ENCODE results near the gene RPL27. TPM values are rescaled to one million over a fixed set of nuclear protein-coding genes. Genes with fewer than 3 reads are reported as not detected.

RPL27 gene
- total and polyA plus RNA-seq, 2 of the 13 experiments (the other 11 are each of a cell fraction or from before 2014, with no cell fraction given) = 1,585 to 5,840 TPM

DNA sequence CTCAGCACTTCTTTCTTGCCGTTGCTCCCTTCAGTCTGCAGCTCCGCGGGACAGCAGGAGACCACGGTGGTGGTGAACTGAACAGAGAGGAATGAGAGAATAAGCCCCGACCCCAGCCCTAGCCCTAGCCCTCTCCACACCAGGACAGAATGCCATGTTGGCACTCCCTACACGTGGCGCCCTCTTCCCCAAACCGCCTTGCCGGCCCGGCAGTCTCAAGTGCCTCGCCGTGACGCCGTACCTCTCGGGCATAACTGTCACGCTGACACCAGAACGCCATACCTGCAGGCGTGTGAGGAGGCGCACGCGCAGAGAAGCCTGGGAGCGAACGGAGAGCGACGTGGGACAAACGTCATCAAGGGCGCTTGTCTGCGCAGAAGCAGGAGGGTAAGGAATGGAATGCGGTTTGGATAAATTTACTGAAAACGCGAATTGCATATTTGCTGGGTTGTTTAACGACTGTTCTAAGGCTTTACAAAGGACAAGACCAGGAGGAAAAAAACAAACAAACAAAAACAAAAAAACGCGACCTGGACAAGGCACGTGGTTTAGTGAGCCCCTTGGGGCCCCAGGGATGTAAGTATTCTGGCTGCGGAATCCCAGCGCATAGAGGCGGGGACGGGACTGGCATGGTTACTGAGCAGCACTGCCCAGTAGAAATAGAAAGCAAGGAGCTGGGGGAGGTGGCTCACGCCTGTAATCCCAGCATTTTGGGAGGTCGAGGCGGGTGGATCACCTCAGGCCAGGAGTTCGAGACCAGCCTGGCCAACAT, 33.9 kb upstream of the RPL27 start, which contains the start of gene AARSD1 (continued):
- TF ChIP-seq, protein P1, sequence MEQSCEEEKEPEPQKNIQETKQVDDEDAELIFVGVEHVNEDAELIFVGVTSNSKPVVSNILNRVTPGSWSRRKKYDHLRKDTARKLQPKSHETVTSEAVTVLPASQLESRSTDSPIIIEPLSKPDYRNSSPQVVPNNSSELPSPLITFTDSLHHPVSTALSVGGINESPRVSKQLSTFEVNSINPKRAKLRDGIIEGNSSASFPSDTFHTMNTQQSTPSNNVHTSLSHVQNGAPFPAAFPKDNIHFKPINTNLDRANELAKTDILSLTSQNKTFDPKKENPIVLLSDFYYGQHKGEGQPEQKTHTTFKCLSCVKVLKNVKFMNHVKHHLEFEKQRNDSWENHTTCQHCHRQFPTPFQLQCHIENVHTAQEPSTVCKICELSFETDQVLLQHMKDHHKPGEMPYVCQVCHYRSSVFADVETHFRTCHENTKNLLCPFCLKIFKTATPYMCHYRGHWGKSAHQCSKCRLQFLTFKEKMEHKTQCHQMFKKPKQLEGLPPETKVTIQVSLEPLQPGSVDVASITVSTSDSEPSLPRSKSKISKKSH (CRISPR knock-in tag; IDR thresholded peaks at IDR 0.05; ENCODE audit: borderline replicate concordance) = 0 out of 2 replicates have a peak, but pooled peaks have one; percentile 61
- TF ChIP-seq, protein P2, sequence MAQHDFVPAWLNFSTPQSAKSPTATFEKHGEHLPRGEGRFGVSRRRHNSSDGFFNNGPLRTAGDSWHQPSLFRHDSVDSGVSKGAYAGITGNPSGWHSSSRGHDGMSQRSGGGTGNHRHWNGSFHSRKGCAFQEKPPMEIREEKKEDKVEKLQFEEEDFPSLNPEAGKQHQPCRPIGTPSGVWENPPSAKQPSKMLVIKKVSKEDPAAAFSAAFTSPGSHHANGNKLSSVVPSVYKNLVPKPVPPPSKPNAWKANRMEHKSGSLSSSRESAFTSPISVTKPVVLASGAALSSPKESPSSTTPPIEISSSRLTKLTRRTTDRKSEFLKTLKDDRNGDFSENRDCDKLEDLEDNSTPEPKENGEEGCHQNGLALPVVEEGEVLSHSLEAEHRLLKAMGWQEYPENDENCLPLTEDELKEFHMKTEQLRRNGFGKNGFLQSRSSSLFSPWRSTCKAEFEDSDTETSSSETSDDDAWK (CRISPR knock-in tag; IDR thresholded peaks at IDR 0.05) = no peak
- TF ChIP-seq SATB2 (CRISPR knock-in tag; IDR thresholded peaks at IDR 0.05) = no peak
- peak; percentile 44; the same call in 1 of the 2 replicates for TF ChIP-seq SPEN (CRISPR knock-in tag; IDR thresholded peaks at IDR 0.05; ENCODE audit: low read depth)
- 0 out of 2 replicates have a peak, but pooled peaks have one; percentile 36 for TF ChIP-seq ZNF556 (CRISPR knock-in tag; IDR thresholded peaks at IDR 0.05; ENCODE audit: borderline replicate concordance)
- TF ChIP-seq KAT8 (CRISPR knock-in tag; IDR thresholded peaks at IDR 0.05) = peak; percentile 82
- TF ChIP-seq ZNF143 (CRISPR knock-in tag; IDR thresholded peaks at IDR 0.05) = peak; percentile 88
- TF ChIP-seq NRL (CRISPR knock-in tag; IDR thresholded peaks at IDR 0.05; ENCODE audit: borderline replicate concordance) = peak; percentile 77; the same call in 1 of the 2 replicates
- TF ChIP-seq, protein P3, sequence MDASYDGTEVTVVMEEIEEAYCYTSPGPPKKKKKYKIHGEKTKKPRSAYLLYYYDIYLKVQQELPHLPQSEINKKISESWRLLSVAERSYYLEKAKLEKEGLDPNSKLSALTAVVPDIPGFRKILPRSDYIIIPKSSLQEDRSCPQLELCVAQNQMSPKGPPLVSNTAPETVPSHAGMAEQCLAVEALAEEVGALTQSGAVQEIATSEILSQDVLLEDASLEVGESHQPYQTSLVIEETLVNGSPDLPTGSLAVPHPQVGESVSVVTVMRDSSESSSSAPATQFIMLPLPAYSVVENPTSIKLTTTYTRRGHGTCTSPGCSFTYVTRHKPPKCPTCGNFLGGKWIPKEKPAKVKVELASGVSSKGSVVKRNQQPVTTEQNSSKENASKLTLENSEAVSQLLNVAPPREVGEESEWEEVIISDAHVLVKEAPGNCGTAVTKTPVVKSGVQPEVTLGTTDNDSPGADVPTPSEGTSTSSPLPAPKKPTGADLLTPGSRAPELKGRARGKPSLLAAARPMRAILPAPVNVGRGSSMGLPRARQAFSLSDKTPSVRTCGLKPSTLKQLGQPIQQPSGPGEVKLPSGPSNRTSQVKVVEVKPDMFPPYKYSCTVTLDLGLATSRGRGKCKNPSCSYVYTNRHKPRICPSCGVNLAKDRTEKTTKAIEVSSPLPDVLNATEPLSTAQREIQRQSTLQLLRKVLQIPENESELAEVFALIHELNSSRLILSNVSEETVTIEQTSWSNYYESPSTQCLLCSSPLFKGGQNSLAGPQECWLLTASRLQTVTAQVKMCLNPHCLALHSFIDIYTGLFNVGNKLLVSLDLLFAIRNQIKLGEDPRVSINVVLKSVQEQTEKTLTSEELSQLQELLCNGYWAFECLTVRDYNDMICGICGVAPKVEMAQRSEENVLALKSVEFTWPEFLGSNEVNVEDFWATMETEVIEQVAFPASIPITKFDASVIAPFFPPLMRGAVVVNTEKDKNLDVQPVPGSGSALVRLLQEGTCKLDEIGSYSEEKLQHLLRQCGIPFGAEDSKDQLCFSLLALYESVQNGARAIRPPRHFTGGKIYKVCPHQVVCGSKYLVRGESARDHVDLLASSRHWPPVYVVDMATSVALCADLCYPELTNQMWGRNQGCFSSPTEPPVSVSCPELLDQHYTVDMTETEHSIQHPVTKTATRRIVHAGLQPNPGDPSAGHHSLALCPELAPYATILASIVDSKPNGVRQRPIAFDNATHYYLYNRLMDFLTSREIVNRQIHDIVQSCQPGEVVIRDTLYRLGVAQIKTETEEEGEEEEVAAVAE (CRISPR knock-in tag; IDR thresholded peaks at IDR 0.05; ENCODE audit: borderline replicate concordance) = 0 out of 2 replicates have a peak, but pooled peaks have one; percentile 56
- TF ChIP-seq ZNF251 (CRISPR knock-in tag; IDR thresholded peaks at IDR 0.05) = 0 out of 2 replicates have a peak, but pooled peaks have one; percentile 40
- peak; percentile 66; the same call in 1 of the 2 replicates for TF ChIP-seq PHF8 (CRISPR knock-in tag; IDR thresholded peaks at IDR 0.05)
- TF ChIP-seq KLF16 (CRISPR knock-in tag; IDR thresholded peaks at IDR 0.05) = 0 out of 4 replicates have a peak, but pooled peaks of 1 of the 2 experiments have one; percentile 32
- TF ChIP-seq SOX13 (IDR thresholded peaks at IDR 0.05) = no peak
- TF ChIP-seq SOX13 (CRISPR knock-in tag; conservative IDR thresholded peaks at IDR 0.05 in 1 of 2, IDR thresholded peaks at IDR 0.05 in 1 of 2) = no peak
- no peak for TF ChIP-seq CENPX (CRISPR knock-in tag; IDR thresholded peaks at IDR 0.05)
- peak; percentile 50; the same call in 1 of the 2 replicates for TF ChIP-seq GABPB1 (CRISPR knock-in tag; IDR thresholded peaks at IDR 0.05)
- no peak for TF ChIP-seq SP1 (IDR thresholded peaks at IDR 0.05)
- TF ChIP-seq SP1 (CRISPR knock-in tag; IDR thresholded peaks at IDR 0.05) = no peak; the same call in 1 of the 2 replicates
- peak; percentile 17; the same call in 1 of the 2 replicates for TF ChIP-seq ZFY (CRISPR knock-in tag; IDR thresholded peaks at IDR 0.05)
- TF ChIP-seq, protein P4, sequence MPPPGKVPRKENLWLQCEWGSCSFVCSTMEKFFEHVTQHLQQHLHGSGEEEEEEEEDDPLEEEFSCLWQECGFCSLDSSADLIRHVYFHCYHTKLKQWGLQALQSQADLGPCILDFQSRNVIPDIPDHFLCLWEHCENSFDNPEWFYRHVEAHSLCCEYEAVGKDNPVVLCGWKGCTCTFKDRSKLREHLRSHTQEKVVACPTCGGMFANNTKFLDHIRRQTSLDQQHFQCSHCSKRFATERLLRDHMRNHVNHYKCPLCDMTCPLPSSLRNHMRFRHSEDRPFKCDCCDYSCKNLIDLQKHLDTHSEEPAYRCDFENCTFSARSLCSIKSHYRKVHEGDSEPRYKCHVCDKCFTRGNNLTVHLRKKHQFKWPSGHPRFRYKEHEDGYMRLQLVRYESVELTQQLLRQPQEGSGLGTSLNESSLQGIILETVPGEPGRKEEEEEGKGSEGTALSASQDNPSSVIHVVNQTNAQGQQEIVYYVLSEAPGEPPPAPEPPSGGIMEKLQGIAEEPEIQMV (CRISPR knock-in tag; IDR thresholded peaks at IDR 0.05; ENCODE audit: low read depth) = 0 out of 2 replicates have a peak, but pooled peaks have one; percentile 56
- TF ChIP-seq ZNF24 (IDR thresholded peaks at IDR 0.05) = no peak

All from HepG2 (cell line).